WERI-Rb-1 (cell line): ENCODE results near the gene GAR1.

Source experiments
- DNase-seq: peaks from one replicate; pipeline ENCODE4 v3.0.0-alpha.2; 2020
- H3K27ac ChIP-seq: fragments of 250-450 bp; sonication (Bioruptor Pico); 2 replicates; pipeline ENCODE4 v1.5.1; 2020; ENCODE audit warnings: mild to moderate bottlenecking, moderate library complexity
- H3K27me3 ChIP-seq: fragments of 250-450 bp; sonication (Bioruptor Pico); 2 replicates; pipeline ENCODE4 v1.5.1; 2021; ENCODE audit warnings: mild to moderate bottlenecking, low read depth, moderate library complexity; ENCODE audit not compliant: insufficient read depth, severe bottlenecking
- H3K36me3 ChIP-seq: fragments of 250-450 bp; sonication (Bioruptor Pico); 2 replicates; pipeline ENCODE4 v1.5.1; 2020; ENCODE audit warnings: mild to moderate bottlenecking, moderate library complexity
- H3K4me3 ChIP-seq: 2 replicates; pipeline ENCODE4 v1.5.1; 2011; ENCODE audit warnings: low read depth, mild to moderate bottlenecking, control low read depth, low read length
- H3K9me3 ChIP-seq: fragments of 250-450 bp; sonication (Bioruptor Pico); 2 replicates; pipeline ENCODE4 v1.5.1; 2021; ENCODE audit warnings: mild to moderate bottlenecking, moderate library complexity; ENCODE audit not compliant: severe bottlenecking
- CTCF ChIP-seq: IDR thresholded peaks from 2 replicates; pipeline ENCODE4 v1.5.1; 2011; ENCODE audit warnings: low read depth, mild to moderate bottlenecking, control low read depth, inconsistent platforms, low read length

The GAR1 gene

GRCh38 chr4:109826719-109827118, 11.2 kb downstream of the GAR1 start:
- TF ChIP-seq CTCF, result 0 out of 2 replicates have a peak, but pooled peaks have one; percentile 8
- DNase-seq, result no peak
- Histone ChIP-seq H3K27me3 (no peaks in the 10 kb centered on the region), H3K4me3 (no peak overlapping the region), H3K27ac (no peak overlapping the region), H3K36me3 (peaks cover 42% of the 10 kb centered on the region), H3K9me3 (no peaks in the 10 kb centered on the region)

- Histone ChIP-seq H3K4me3 (no peak within 1 kb of the TSS), H3K27me3 (no peaks in the 10 kb centered on the region), H3K9me3 (no peaks in the 10 kb centered on the region), H3K27ac (no peak within 1 kb of the TSS), H3K36me3 (peaks cover 36% of the 10 kb centered on the region)
- no peak for TF ChIP-seq CTCF
- DNase-seq, result no peak
These were observed 12.1 kb downstream of the GAR1 start, which contains the start of gene RRH for GRCh38 chr4:109827672-109828071. Gene RRH (plus strand): TSS chr4:109827972. CDS start chr4:109828028, 56 bp downstream.

GRCh38 chr4:109833756-109834155, 18.2 kb downstream of the GAR1 start:
- no peak for TF ChIP-seq CTCF
- Histone ChIP-seq H3K4me3 (no peak overlapping the region), H3K27ac (no peak overlapping the region), H3K9me3 (no peaks in the 10 kb centered on the region), H3K36me3 (no peaks in the 10 kb centered on the region), H3K27me3 (no peaks in the 10 kb centered on the region)
- no peak for DNase-seq

GRCh38 chr4:109836985-109837384, 21.4 kb downstream of the GAR1 start:
- Histone ChIP-seq H3K4me3 (no peak overlapping the region), H3K27me3 (no peaks in the 10 kb centered on the region), H3K27ac (no peak overlapping the region), H3K36me3 (no peaks in the 10 kb centered on the region), H3K9me3 (no peaks in the 10 kb centered on the region)
- DNase-seq, result no peak
- no peak for TF ChIP-seq CTCF

GRCh38 chr4:109846395-109847098, 31.0 kb downstream of the GAR1 start:
- Histone ChIP-seq H3K9me3 (no peaks in the 10 kb centered on the region), H3K27me3 (no peaks in the 10 kb centered on the region), H3K27ac (peak overlapping the region; percentile 32), H3K36me3 (no peaks in the 10 kb centered on the region), H3K4me3 (peak overlapping the region; percentile 9)
- no peak for TF ChIP-seq CTCF
- peak; percentile 40 for DNase-seq
